Measurements from ENCODE around the gene HMGCR.

The HMGCR gene

DNA sequence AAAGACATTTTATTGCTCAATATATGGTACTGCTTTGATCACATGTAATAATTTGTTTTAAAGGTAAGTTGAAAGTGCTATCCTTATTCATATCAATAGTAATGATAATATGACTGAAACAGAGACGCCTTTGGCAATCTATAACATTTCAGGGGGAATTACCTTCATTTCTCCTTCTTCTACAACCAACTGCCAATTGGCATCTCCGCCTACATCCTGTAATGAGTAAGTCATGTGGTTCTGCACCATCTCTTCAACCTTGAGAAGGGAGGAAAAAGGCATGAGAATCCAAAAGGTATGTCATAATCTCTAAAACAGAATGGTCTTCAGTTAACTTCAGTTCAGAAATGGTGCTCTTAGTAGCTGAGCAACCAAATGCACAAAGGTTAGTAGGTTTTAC, 52.4 kb downstream of the HMGCR start:
- DNase-seq: no peak

DNA sequence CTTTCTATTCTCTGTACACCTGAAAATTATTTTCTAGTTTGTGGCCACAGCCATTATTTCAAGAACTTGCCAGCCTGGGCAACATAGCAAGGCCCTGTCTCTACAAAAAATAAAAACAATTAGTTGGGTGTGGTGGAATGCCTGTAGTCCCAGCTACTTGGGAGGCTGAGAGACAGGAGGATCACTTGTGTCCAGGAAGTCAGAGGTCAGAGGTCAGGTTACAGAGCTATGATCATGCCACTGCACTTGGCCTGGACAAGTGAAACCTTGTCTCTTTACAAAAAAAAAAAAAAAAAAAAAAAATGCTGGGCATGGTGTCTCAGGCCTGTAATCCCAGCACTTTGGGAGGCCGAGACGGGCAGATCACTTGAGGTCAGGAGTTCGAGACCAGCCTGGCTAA, 58.3 kb downstream of the HMGCR start:
- no peak for DNase-seq

DNA sequence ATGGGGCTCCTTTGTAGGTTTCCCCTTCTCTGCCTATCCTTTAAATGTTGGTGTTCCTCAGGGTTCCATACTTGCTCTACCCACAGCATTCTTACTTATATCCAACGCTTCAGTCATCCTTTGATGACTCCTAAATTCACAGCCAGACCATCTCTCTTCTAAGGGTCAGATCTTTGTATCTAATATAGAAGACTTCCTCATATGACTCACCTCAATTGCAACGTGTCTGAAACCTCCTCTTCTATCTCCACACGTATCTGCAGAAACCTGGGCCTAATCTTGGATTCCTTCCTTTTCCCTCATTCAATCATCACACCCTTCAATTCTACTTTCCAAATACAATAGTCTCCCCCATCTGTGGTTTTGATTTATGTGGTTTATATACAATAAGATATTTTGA, 68.3 kb downstream of the HMGCR start:
- DNase-seq: no peak

Data from activated CD4-positive, alpha-beta T cell treated with anti-CD3 and anti-CD28 coated beads for 1 hour (primary cell).